DMS153 (cell line): ENCODE measurements around the gene FCGR2B.
"Not testable (repeated sequence)": the region's sequence is repeated elsewhere in the genome, so short reads cannot be mapped to it uniquely, and the experiment has no call there.

Experiments
- DNase-seq: peaks from one replicate; lab custom pipeline; 2025; lab: John Stamatoyannopoulos, UW

Gene FCGR2B

GRCh38 chr1:161647507-161648360 is 15.2 kb upstream of the FCGR2B start:
- peak; percentile 43 for DNase-seq

GRCh38 chr1:161653541-161653940 is 9.4 kb upstream of the FCGR2B start:
- DNase-seq: not testable (repeated sequence)

GRCh38 chr1:161653971-161654370 is 9.0 kb upstream of the FCGR2B start:
- not testable (repeated sequence) for DNase-seq

- not testable (repeated sequence) for DNase-seq
Measured at GRCh38 chr1:161658524-161658923, 4.4 kb upstream of the FCGR2B start.

GRCh38 chr1:161661660-161662311 is 1.2 kb upstream of the FCGR2B start:
- not testable (repeated sequence) for DNase-seq

GRCh38 chr1:161663569-161663968 is 626 bp downstream of the FCGR2B start:
- DNase-seq: not testable (repeated sequence)

GRCh38 chr1:161664689-161665088 is 1.7 kb downstream of the FCGR2B start:
- DNase-seq: not testable (repeated sequence)

- DNase-seq: not testable (repeated sequence)
Measured at GRCh38 chr1:161671045-161672020, 8.4 kb downstream of the FCGR2B start.

- DNase-seq: not testable (repeated sequence)
Measured at GRCh38 chr1:161673437-161673836, 10.5 kb downstream of the FCGR2B start.

- DNase-seq: not testable (repeated sequence)
Measured at GRCh38 chr1:161674447-161674846, 11.5 kb downstream of the FCGR2B start.

GRCh38 chr1:161674908-161675307 is 12.0 kb downstream of the FCGR2B start:
- not testable (repeated sequence) for DNase-seq

- no peak for DNase-seq
Measured at GRCh38 chr1:161676441-161676840, 13.5 kb downstream of the FCGR2B start.

GRCh38 chr1:161676958-161677689 is 14.2 kb downstream of the FCGR2B start:
- no peak for DNase-seq

- DNase-seq: no peak
Measured at GRCh38 chr1:161678500-161678899, 15.6 kb downstream of the FCGR2B start.

- DNase-seq: no peak
Measured at GRCh38 chr1:161681879-161682278, 18.9 kb downstream of the FCGR2B start.

- DNase-seq: no peak
Measured at GRCh38 chr1:161688946-161689345, 26.0 kb downstream of the FCGR2B start.

- DNase-seq: no peak
Measured at GRCh38 chr1:161691846-161692245, 28.9 kb downstream of the FCGR2B start.

GRCh38 chr1:161693020-161693712 is 30.2 kb downstream of the FCGR2B start:
- DNase-seq: not testable (repeated sequence)

- not testable (repeated sequence) for DNase-seq
Measured at GRCh38 chr1:161698302-161698701, 35.4 kb downstream of the FCGR2B start.

GRCh38 chr1:161702250-161702649 is 39.3 kb downstream of the FCGR2B start:
- peak; percentile 83 for DNase-seq

- DNase-seq: no peak
Measured at GRCh38 chr1:161705537-161705936, 42.6 kb downstream of the FCGR2B start.
